ENCODE data around the gene PACSIN2.

The PACSIN2 gene

GRCh38 chr22:42855721-42856120 is 159.2 kb downstream of the PACSIN2 start:
- DNase-seq = no peak

GRCh38 chr22:42855211-42855610 is 159.7 kb downstream of the PACSIN2 start:
- DNase-seq = no peak

GRCh38 chr22:42848941-42849550 is 165.9 kb downstream of the PACSIN2 start:
- no peak for DNase-seq

- DNase-seq = no peak
Observed at GRCh38 chr22:42847110-42847509, 167.8 kb downstream of the PACSIN2 start.

DNA sequence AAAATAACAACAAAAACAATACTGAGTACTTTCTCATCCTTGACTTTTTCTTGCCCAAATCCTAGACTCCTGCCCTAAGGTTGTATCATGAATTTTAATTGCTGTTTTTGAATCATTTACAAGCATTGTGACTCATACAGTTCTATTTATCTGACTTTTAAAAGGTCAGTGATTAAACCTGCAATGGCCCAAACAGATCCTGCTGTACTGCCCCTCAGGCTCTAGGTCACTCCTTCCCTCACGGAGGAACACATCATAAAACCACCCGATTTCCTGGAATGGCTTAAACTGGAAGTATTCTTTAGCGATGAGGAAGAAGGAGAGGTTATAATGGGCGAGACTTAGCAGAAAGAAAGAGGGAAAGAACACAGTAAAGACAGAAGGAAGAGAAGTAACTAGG is 170.2 kb downstream of the PACSIN2 start:
- no peak for DNase-seq

DNA sequence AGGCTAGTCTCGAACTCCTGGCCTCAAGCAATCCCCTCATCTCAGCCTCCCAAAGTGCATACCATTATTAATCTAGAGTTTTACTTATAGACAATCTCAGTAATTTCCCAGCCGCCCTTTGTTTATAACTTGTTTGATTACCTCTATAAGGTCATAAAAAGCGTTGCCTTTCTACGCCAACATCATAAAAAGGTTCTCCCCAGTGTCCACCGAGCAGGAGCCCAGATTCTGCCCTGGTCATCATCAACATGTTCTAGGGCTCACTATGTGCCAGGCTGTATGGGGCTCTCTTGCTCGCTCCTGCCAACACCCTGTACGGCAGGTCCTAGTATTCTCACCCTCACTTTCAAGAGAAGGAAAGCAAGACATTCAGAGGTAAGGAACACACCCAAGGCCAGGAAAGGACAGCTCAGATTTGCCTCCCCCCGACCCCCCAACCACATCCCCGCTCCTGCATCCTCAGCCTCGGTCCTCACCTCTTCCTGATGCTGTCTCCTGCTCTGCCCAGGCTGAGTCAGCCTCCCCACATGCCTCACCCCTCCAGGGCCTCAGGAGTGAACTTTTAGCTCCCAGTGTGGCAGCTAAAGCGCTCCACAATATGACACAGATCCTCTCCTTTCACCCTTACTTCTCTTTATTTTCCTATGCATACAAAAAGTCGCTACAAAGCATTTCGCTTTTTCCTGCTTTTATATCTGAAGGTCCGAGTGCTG is 172.1 kb downstream of the PACSIN2 start:
- no peak for DNase-seq

GRCh38 chr22:42841444-42841843 is 173.5 kb downstream of the PACSIN2 start:
- DNase-seq = no peak

GRCh38 chr22:42837556-42837955 is 177.4 kb downstream of the PACSIN2 start:
- DNase-seq = no peak

GRCh38 chr22:42836026-42836425 is 178.9 kb downstream of the PACSIN2 start:
- DNase-seq = no peak

DNA sequence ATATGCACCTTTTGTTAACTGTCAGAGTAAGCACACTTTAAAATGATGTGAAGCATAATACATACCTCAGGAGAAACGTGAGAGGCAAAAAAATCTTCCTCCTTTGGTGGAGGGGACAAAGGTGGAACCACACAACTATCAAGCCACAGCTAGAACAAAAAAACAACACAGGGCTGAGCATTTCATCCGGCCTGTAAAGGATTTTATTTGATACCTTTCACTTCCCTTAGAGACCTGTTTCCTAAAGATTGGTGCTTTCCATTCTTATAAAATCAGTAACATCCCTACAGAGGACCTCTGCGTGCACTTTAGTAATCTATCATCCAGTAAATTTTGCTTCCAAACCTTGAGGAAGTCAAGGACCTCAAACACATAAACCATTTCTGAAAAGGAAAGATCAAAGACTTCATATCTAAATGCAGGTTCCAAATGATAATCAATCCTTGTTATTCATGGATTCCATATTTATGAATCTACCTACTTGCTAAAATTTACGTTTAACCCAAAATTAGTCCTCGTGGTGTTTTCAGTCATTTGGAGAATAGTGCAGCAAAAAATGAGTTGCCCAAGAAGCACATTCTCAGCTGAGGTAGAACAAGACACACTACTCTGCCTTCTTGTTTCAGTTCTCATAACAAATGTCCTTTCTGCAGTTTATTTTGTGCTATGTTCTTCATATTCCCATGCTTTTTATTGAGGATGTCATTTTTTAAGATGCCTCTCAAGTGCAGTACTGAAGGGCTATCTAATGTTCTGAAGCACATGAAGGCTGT is 180.6 kb downstream of the PACSIN2 start:
- no peak for DNase-seq

DNA sequence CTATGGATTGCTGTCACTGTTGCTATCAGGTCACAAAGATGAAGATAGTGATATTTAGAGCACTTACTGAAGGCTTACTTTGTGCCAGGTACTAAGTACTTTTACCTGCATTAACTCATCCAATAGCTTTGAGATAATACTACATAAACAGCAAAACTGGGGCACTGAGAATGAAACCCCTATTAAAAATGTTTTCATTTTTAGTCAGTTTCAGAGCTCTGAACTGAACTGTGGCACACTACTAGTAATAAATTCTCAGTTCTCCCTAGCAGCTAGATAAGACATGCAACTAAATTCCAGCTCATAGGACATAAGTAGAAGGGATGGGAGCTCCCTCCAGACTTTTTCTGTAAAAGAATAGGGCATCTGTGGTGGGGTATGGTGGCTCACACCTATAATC is 181.8 kb downstream of the PACSIN2 start:
- no peak for DNase-seq

DNA sequence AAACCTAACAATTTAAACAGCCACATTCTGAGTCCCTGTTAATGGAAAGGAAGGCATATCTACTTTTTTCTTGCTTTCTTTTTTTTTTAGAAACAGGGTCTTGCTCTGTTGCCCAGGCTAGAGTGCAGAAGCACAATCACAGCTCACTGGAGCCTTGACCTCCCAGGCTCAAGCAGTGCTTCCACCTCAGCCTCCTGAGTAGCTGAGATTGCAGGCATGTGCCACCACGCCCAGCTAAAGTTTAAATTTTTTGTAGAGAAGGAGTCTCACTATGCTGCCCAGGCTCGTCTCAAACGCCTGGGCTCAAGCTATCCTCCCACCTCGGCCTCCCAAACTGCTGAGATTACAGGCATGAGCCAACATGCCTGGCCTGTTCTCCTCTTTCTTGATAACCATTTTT is 183.2 kb downstream of the PACSIN2 start:
- no peak for DNase-seq

GRCh38 chr22:42830161-42830560 is 184.8 kb downstream of the PACSIN2 start:
- no peak for DNase-seq

DNA sequence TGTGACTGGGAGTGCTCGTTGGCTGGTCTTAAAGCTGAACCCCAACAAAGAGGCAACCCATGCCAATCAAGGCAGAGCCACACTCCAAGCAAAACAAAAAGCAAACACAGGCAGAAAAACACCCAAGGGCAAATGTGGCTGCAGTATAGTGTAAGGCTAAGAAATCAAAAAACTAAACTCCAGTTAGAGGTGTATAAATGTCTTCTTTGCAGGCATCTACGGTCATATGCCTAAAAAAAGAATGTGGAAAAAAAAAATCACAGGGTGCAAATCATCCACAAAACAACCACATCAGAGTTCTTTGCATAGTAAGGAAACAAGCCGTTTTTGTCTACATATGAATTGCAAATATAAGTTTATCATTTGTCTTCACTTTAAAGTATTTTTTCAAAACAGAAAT is 185.6 kb downstream of the PACSIN2 start:
- DNase-seq = no peak

DNA sequence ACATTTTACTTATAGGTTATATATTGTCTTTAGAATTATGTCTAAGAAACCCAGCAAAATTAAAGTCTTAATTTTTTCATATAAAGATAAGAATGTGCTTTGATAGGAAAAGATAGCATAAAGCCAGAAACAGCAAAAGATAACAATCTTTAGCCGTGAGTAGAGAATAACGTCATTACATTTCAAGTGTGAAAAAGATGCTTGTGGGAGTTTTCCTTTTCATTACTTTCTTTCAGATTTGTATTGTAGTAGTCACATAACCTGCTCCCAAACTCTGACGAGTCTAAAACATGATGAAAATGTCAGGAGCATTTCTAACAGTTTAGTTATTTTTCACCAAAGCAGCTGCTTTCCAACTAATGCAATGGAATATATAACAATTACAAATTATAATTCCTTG is 189.2 kb downstream of the PACSIN2 start:
- no peak for DNase-seq

- DNase-seq = no peak
Observed at GRCh38 chr22:42821386-42821785, 193.6 kb downstream of the PACSIN2 start.

GRCh38 chr22:42820045-42820763 is 194.7 kb downstream of the PACSIN2 start:
- peak; percentile 19 for DNase-seq
